SJSA1 (cell line): ENCODE data around the gene MCM8. TPM values are rescaled to one million over a fixed set of nuclear protein-coding genes. Genes with fewer than 3 reads are reported as not detected.
A peak's percentile ranks its signal among the peaks of the same experiment; 100 is the strongest.

Source experiments
- DNase-seq, 2 experiments: peaks; one replicate each; pipeline ENCODE4 v3.0.0-alpha.2; 2015 to 2020; ENCODE audit warnings: low spot score in 2 of 2, low read depth in 1 of 2
- H3K27ac ChIP-seq: fragments of 250-450 bp; sonication (Bioruptor Pico); 2 replicates; pipeline ENCODE4 v1.5.1; 2020; ENCODE audit warnings: mild to moderate bottlenecking, moderate library complexity
- H3K27me3 ChIP-seq: fragments of 250-450 bp; sonication (Bioruptor Pico); replicated peaks from 2 replicates; pipeline ENCODE4 v1.5.1; 2020; ENCODE audit warnings: mild to moderate bottlenecking, moderate library complexity
- H3K36me3 ChIP-seq: fragments of 250-450 bp; sonication (Bioruptor Pico); 2 replicates; pipeline ENCODE4 v1.5.1; 2020; ENCODE audit warnings: mild to moderate bottlenecking
- H3K4me1 ChIP-seq: fragments of 250-450 bp; sonication (Bioruptor Pico); replicated peaks from 2 replicates; pipeline ENCODE4 v1.6.1; 2021; ENCODE audit warnings: mild to moderate bottlenecking
- H3K4me3 ChIP-seq: fragments of 250-450 bp; sonication (Bioruptor Pico); 2 replicates; pipeline ENCODE4 v1.5.1; 2020; ENCODE audit warnings: mild to moderate bottlenecking
- H3K9me3 ChIP-seq: fragments of 250-450 bp; sonication (Bioruptor Pico); replicated peaks from 2 replicates; pipeline ENCODE4 v1.5.1; 2020; ENCODE audit warnings: mild to moderate bottlenecking
- total RNA-seq: library from RNA; depleted of rRNA; stranded (reverse); fragments of >200 nt; shearing (Covaris generic); gene quantifications from 2 replicates; pipeline ENCODE4 v1.2.3, GENCODE V29; 2014

The MCM8 gene
- total RNA-seq, 1 experiment from 2014 or later = 38.3 TPM

DNA sequence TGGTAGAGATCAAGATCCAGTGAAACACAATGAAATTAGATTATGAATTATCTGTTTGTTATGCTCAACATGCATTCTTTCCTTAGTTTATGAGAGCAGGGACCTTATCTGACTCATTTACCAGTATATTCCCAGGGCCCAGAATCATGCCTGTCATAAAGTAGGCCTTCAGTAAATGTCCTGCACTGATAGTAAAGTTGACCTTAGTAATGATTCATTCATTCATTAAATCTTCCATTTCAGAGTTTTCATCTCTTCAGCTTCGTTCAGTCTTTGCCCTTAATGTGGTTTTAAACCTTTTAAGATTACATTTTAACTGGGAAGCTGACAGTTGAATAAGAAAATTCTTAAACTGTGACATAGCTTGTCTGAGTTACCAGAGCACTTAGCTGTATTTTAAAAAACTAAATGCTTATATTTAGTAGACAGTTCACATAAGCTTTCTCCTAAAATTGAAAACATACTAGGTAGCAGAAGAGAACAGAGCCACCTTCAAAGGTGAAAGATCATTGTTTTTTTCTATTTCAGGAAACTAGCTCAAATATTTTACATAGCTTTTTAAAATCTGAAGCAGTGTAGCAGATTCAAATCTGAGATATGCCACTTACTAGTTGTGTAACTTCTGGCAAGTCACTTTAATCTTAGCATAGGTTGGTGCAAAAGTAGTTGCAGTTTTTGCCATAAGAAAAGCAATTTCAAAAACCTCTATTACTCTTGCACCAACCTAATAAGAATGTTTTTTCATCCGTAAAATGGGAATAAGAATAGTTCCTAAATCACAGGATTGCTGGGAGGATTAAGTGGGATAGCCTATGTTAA lies 41.4 kb downstream of the MCM8 start:
- Histone ChIP-seq H3K27me3 (no peaks in the 10 kb centered on the region), H3K27ac (no peak overlapping the region), H3K4me1 (no peaks in the 10 kb centered on the region), H3K9me3 (no peaks in the 10 kb centered on the region), H3K4me3 (no peak overlapping the region), H3K36me3 (peaks cover 58% of the 10 kb centered on the region)
- no peak for DNase-seq

DNA sequence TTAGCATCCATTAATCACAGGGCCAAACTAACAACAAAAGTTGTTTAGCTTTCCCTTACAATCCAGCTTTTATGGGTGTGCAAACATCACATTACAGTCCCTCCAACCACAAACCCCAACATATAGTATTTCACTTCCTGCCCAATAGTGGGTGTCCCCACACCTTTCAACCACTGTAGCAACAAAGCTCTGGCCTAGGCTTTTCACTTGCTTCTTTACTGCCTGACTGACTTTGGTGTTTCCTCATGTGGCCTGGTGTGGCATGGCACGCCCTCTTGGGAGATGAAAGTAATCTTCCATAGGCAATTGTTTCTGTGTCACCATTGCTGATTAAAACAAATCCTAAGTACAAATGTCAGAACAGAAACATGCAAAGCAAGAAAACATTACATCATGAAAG lies 46.3 kb downstream of the MCM8 start:
- no peak overlapping the region for H3K4me3 ChIP-seq
- no peaks in the 10 kb centered on the region for H3K4me1 ChIP-seq
- H3K36me3 ChIP-seq = peaks cover 38% of the 10 kb centered on the region
- no peak overlapping the region for H3K27ac ChIP-seq
- H3K27me3 ChIP-seq = no peaks in the 10 kb centered on the region
- no peaks in the 10 kb centered on the region for H3K9me3 ChIP-seq
- DNase-seq = no peak

- Histone ChIP-seq H3K4me1 (no peaks in the 10 kb centered on the region), H3K4me3 (no peak overlapping the region), H3K9me3 (no peaks in the 10 kb centered on the region), H3K36me3 (peaks cover 25% of the 10 kb centered on the region), H3K27ac (no peak overlapping the region), H3K27me3 (no peaks in the 10 kb centered on the region)
- DNase-seq = no peak
These were observed 49.3 kb downstream of the MCM8 start for GRCh38 chr20:5999783-6000182.

GRCh38 chr20:6000871-6001270 lies 50.4 kb downstream of the MCM8 start:
- Histone ChIP-seq H3K36me3 (peaks cover 16% of the 10 kb centered on the region), H3K27ac (no peak overlapping the region), H3K4me3 (no peak overlapping the region), H3K9me3 (no peaks in the 10 kb centered on the region), H3K27me3 (no peaks in the 10 kb centered on the region), H3K4me1 (no peaks in the 10 kb centered on the region)
- no peak for DNase-seq

GRCh38 chr20:6006603-6006949 lies 56.1 kb downstream of the MCM8 start:
- Histone ChIP-seq H3K4me3 (peak overlapping the region; percentile 93), H3K27me3 (no peaks in the 10 kb centered on the region), H3K4me1 (peaks cover 15% of the 10 kb centered on the region; the same call in 1 of the 2 replicates), H3K27ac (peak overlapping the region; percentile 11), H3K9me3 (no peaks in the 10 kb centered on the region), H3K36me3 (peaks cover 27% of the 10 kb centered on the region)
- DNase-seq = no peak

GRCh38 chr20:6007094-6007528 lies 56.7 kb downstream of the MCM8 start:
- peaks cover 15% of the 10 kb centered on the region; the same call in 1 of the 2 replicates for H3K4me1 ChIP-seq
- peaks cover 32% of the 10 kb centered on the region for H3K36me3 ChIP-seq
- H3K9me3 ChIP-seq = no peaks in the 10 kb centered on the region
- H3K4me3 ChIP-seq = peak overlapping the region; percentile 93
- DNase-seq = no peak
- no peak overlapping the region for H3K27ac ChIP-seq
- no peaks in the 10 kb centered on the region for H3K27me3 ChIP-seq

DNA sequence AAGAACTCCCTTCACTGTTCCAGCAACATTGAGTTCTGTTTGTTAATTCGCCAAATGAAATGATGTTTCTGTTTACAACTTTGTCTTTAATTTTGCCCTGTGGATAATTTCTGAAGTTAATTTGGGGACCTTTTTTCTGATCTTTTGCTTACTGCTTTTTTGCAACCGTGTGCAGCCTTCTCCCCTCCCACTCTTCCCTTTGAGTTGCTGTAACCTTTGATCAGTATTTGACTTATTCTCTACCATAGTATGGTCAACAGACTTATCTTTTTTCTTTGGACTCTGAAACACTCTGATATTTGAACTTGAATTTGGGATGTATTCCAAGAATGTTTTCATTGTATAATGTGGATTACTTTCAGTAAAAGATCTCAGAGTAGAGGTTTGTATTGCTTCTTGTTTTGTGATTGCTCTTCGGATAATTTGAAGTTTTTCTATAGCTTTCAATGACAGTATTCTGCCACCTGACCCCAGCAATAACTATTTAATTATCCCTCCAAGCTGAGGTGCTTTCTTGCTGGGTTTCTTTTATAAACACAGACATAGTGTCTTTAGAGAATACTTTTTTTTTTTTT lies 57.2 kb downstream of the MCM8 start:
- Histone ChIP-seq H3K4me3 (peak overlapping the region; percentile 93; the same call in 1 of the 2 replicates), H3K36me3 (peaks cover 37% of the 10 kb centered on the region), H3K9me3 (no peaks in the 10 kb centered on the region), H3K27ac (no peak overlapping the region), H3K27me3 (no peaks in the 10 kb centered on the region), H3K4me1 (peaks cover 15% of the 10 kb centered on the region; the same call in 1 of the 2 replicates)
- DNase-seq = no peak

GRCh38 chr20:6008254-6008653 lies 57.8 kb downstream of the MCM8 start:
- Histone ChIP-seq H3K27ac (no peak overlapping the region), H3K36me3 (peaks cover 41% of the 10 kb centered on the region), H3K27me3 (no peaks in the 10 kb centered on the region), H3K9me3 (no peaks in the 10 kb centered on the region), H3K4me3 (no peak overlapping the region), H3K4me1 (peaks cover 15% of the 10 kb centered on the region; the same call in 1 of the 2 replicates)
- DNase-seq = no peak

GRCh38 chr20:6012179-6012578 lies 61.7 kb downstream of the MCM8 start:
- peaks cover 9% of the 10 kb centered on the region; the same call in 1 of the 2 replicates for H3K4me1 ChIP-seq
- H3K27ac ChIP-seq = no peak overlapping the region
- H3K9me3 ChIP-seq = no peaks in the 10 kb centered on the region
- H3K36me3 ChIP-seq = peaks cover 69% of the 10 kb centered on the region
- H3K4me3 ChIP-seq = no peak overlapping the region
- no peaks in the 10 kb centered on the region for H3K27me3 ChIP-seq
- no peak for DNase-seq

DNA sequence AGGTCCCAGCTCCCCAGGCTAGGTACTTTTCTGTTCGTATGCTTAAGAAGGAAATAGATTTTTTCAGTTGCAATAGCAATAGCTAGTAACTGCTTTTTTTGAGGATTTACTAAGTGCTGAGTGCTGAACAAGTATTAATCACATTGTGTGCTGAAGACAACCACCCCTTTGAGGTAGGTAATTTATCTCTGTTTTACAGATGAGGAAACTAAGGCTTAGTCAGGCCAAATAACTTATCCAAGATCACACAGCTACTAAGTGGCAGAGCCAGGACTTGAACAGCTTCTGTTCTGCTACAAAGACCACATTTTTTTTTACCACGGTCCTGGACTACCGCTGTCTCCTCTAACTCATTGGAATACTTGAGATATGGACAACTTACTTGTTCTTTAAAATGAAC lies 63.6 kb downstream of the MCM8 start:
- no peaks in the 10 kb centered on the region for H3K27me3 ChIP-seq
- DNase-seq = no peak
- H3K36me3 ChIP-seq = peaks cover 72% of the 10 kb centered on the region
- H3K9me3 ChIP-seq = no peaks in the 10 kb centered on the region
- no peaks in the 10 kb centered on the region for H3K4me1 ChIP-seq
- H3K4me3 ChIP-seq = no peak overlapping the region
- H3K27ac ChIP-seq = no peak overlapping the region

GRCh38 chr20:6014957-6015356 lies 64.5 kb downstream of the MCM8 start:
- Histone ChIP-seq H3K4me1 (no peaks in the 10 kb centered on the region), H3K27ac (no peak overlapping the region), H3K27me3 (no peaks in the 10 kb centered on the region), H3K4me3 (no peak overlapping the region), H3K36me3 (peaks cover 68% of the 10 kb centered on the region), H3K9me3 (no peaks in the 10 kb centered on the region)
- DNase-seq = no peak

DNA sequence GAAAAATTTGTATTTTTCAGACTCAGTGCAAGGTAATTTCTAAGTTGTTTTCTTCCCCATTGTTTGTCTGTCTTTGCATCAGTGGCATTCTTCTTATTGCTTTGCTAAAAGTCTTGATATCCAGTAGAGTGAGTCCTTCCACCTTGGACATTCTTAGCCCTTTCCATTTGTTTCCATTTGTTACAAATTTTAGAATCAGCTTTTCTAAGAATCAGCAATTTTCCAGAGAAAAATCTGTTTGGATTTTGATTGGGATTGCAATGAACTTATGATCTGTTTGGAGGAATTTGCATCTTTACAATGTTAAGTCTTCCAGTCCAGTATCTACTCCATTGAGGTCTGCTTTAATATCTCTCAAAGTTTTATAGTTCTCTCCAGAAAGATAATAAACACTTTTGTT lies 67.0 kb downstream of the MCM8 start:
- no peak for DNase-seq
- no peaks in the 10 kb centered on the region for H3K4me1 ChIP-seq
- H3K36me3 ChIP-seq = peaks cover 46% of the 10 kb centered on the region
- H3K4me3 ChIP-seq = no peak overlapping the region
- no peak overlapping the region for H3K27ac ChIP-seq
- no peaks in the 10 kb centered on the region for H3K9me3 ChIP-seq
- no peaks in the 10 kb centered on the region for H3K27me3 ChIP-seq

DNA sequence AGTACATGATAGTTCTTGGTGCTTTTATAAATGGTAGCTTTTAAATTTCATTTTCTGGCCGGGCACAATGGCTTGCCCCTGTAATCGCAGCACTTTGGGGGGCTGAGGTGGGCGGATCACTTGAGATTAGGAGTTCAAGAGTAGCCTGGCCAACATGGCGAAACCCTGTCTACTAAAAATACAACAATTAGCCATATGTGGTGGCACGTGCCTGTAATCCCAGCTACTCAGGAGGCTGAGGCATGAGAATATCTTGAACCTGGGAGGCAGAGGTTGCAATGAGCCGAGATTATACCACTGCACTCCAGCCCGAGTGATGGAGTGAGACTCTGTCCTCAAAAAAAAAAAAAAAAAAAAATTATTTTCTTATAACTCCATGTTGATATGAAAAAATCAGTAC lies 67.4 kb downstream of the MCM8 start:
- no peaks in the 10 kb centered on the region for H3K27me3 ChIP-seq

DNA sequence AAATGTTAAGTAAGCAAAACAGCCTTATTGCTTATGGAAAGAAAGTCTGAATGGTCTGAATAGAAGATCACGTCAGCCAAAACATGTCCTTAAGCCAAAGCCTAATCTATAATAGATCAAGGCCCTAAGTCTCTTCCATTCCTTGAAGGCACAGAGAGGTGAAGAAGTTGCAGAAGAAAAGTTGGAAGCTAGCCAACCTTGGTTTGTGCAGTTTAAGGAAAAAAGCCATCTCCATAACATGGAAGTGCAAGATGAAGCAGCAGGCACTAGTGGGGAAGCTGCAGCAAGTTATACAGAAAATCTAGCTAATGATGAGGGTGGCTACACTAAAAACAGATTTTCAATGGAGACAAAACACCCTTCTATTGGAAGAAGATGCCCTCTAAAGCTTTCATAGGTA lies 74.3 kb downstream of the MCM8 start:
- H3K36me3 ChIP-seq = peaks cover 39% of the 10 kb centered on the region
- H3K27ac ChIP-seq = no peak overlapping the region
- no peak overlapping the region for H3K4me3 ChIP-seq
- no peak for DNase-seq
- no peaks in the 10 kb centered on the region for H3K4me1 ChIP-seq
- peaks cover 8% of the 10 kb centered on the region for H3K9me3 ChIP-seq
- no peaks in the 10 kb centered on the region for H3K27me3 ChIP-seq

More for the DNA sequence above, 67.4 kb downstream of the MCM8 start:
- Histone ChIP-seq H3K4me3 (no peak overlapping the region), H3K36me3 (peaks cover 42% of the 10 kb centered on the region), H3K4me1 (no peaks in the 10 kb centered on the region), H3K9me3 (no peaks in the 10 kb centered on the region), H3K27ac (no peak overlapping the region)
- DNase-seq = no peak
